Natural killer cell (primary cell): ENCODE measurements around the gene FAM83E. TPM values are rescaled to one million over a fixed set of nuclear protein-coding genes. Genes with fewer than 3 reads are reported as not detected.

Source experiments
- ATAC-seq, 3 donors: fragments of 150-1000 bp in 2 of 3; fragments of 200-7000 bp in 1 of 3; cut with Tn5 transposase; 1 replicate in 1 of 3; 2 replicates in 2 of 3; pipeline ENCODE4 v1.10.0; 2021; ENCODE audit warnings: mild to moderate bottlenecking in 2 of 3, moderate library complexity in 2 of 3
- DNase-seq, 2 donors: peaks; one replicate each; pipeline versions ENCODE4 v3.0.0 to v3.0.0-alpha.2; 2013 to 2021; ENCODE audit warnings: mixed read lengths in 1 of 2
- H3K27ac ChIP-seq: one replicate; pipeline ENCODE4 v1.5.1; 2013; ENCODE audit warnings: mild to moderate bottlenecking, low read length
- H3K27me3 ChIP-seq: one replicate; pipeline ENCODE4 v1.6.1; 2013; ENCODE audit warnings: low read length; ENCODE audit not compliant: control insufficient read depth, insufficient read depth
- H3K36me3 ChIP-seq: one replicate; pipeline ENCODE4 v1.6.1; 2013; ENCODE audit warnings: low read length; ENCODE audit not compliant: control insufficient read depth, insufficient read depth
- H3K4me1 ChIP-seq: one replicate; pipeline ENCODE4 v1.6.1; 2013; ENCODE audit warnings: low read length; ENCODE audit not compliant: control insufficient read depth, insufficient read depth
- H3K4me3 ChIP-seq: one replicate; pipeline ENCODE4 v1.5.1; 2013; ENCODE audit warnings: low read length
- H3K9me3 ChIP-seq: one replicate; pipeline ENCODE4 v1.6.1; 2013; ENCODE audit warnings: low read length; ENCODE audit not compliant: control insufficient read depth, insufficient read depth
- H3K27ac Mint-ChIP-seq, 2 donors: one replicate each; pipeline ENCODE4 v1.8.0; 2022; ENCODE audit warnings: mild to moderate bottlenecking in 2 of 2, mixed read lengths in 2 of 2, moderate library complexity in 1 of 2
- H3K27me3 Mint-ChIP-seq, 2 donors: one replicate each; pipeline ENCODE4 v1.8.0; 2022; ENCODE audit warnings: low read depth in 2 of 2, mixed read lengths in 2 of 2
- H3K36me3 Mint-ChIP-seq: one replicate; pipeline ENCODE4 v1.8.0; 2022; ENCODE audit warnings: mixed read lengths
- H3K4me1 Mint-ChIP-seq, 2 donors: one replicate each; pipeline ENCODE4 v1.8.0; 2022; ENCODE audit warnings: mixed read lengths in 2 of 2
- H3K4me3 Mint-ChIP-seq: one replicate; pipeline ENCODE4 v1.8.0; 2022; ENCODE audit warnings: mild to moderate bottlenecking, moderate library complexity, mixed read lengths
- H3K9me3 Mint-ChIP-seq, 2 donors: one replicate each; pipeline ENCODE4 v1.8.0; 2022; ENCODE audit warnings: mixed read lengths in 2 of 2
- WGBS: methylation state at CpG from one replicate; pipeline ENCODE4 v1.1.7; 2013; ENCODE audit warnings: missing lambda C conversion rate; ENCODE audit not compliant: insufficient coverage; 5-methylcytosine and 5-hydroxymethylcytosine counted together
- intact Hi-C: fragments of 100-400 bp; cut with micrococcal nuclease; formaldehyde crosslinking; loops from one replicate; pipeline ENCODE4 v1.14.2; 2022
- total RNA-seq, 4 donors: library from RNA; stranded (reverse); fragments of 120-200 nt in 1 of 4; gene quantifications; one replicate each; pipeline versions ENCODE4 v1.2.3 to v1.2.4, GENCODE V29; 2013 to 2022
- TF ChIP-seq, protein P1 (sequence below): fragments of 200-600 bp; IDR thresholded peaks from one replicate; pipeline ENCODE4 v1.8.0; 2022; ENCODE audit warnings: antibody characterized with exemption

Gene FAM83E
- total RNA-seq, 3 donors from 2014 or later (not counting 1 experiment from before 2014, with no cell fraction given): 0.70 to 1.3 (median 1.1) TPM

DNA sequence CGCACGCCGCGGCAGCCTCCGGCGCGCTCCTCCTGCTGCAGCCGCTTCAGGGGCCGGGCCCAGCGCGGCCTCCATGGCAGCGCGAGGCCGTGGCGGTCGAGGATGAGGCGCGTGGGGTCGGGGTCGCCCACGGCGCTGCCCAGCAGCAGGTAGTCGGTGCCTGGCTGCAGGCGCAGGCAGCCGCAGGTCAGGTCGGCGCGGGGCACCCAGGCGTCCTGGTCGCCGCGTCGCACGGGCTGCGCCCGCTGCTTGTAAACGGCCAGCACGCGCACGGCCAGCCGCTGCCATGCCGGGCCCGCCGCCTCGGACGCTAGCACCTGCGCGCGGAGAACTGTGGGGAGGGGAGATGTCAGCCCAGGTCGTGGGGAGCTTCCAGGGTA lies 46.8 kb upstream of the FAM83E start:
- peak overlapping the region in 1 of 2 donors; percentile 90 for H3K27ac Mint-ChIP-seq
- Histone ChIP-seq H3K4me1 (peaks cover 17% of the 10 kb centered on the region), H3K9me3 (no peaks in the 10 kb centered on the region), H3K36me3 (no peaks in the 10 kb centered on the region), H3K4me3 (no peak overlapping the region), H3K27ac (no peak overlapping the region), H3K27me3 (no peaks in the 10 kb centered on the region)
- H3K4me1 Mint-ChIP-seq: peaks cover 8% of the 10 kb centered on the region in 2 donors
- no peaks in the 10 kb centered on the region for H3K36me3 Mint-ChIP-seq
- TF ChIP-seq, protein P1, sequence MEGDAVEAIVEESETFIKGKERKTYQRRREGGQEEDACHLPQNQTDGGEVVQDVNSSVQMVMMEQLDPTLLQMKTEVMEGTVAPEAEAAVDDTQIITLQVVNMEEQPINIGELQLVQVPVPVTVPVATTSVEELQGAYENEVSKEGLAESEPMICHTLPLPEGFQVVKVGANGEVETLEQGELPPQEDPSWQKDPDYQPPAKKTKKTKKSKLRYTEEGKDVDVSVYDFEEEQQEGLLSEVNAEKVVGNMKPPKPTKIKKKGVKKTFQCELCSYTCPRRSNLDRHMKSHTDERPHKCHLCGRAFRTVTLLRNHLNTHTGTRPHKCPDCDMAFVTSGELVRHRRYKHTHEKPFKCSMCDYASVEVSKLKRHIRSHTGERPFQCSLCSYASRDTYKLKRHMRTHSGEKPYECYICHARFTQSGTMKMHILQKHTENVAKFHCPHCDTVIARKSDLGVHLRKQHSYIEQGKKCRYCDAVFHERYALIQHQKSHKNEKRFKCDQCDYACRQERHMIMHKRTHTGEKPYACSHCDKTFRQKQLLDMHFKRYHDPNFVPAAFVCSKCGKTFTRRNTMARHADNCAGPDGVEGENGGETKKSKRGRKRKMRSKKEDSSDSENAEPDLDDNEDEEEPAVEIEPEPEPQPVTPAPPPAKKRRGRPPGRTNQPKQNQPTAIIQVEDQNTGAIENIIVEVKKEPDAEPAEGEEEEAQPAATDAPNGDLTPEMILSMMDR: no peak
- H3K9me3 Mint-ChIP-seq: no peaks in the 10 kb centered on the region
- no peak overlapping the region for H3K4me3 Mint-ChIP-seq
- intact Hi-C loops: loop anchor here (2.0 kb wide), 1 partner anchor 15 kb away; the partner anchor contains the start of gene CA11
- WGBS: 95% methylated on average over 50 of the region's 50 CpGs
- DNase-seq (no peak), ATAC-seq (no peak)
- peaks cover 0 to 3% of the 10 kb centered on the region in 2 donors for H3K27me3 Mint-ChIP-seq

DNA sequence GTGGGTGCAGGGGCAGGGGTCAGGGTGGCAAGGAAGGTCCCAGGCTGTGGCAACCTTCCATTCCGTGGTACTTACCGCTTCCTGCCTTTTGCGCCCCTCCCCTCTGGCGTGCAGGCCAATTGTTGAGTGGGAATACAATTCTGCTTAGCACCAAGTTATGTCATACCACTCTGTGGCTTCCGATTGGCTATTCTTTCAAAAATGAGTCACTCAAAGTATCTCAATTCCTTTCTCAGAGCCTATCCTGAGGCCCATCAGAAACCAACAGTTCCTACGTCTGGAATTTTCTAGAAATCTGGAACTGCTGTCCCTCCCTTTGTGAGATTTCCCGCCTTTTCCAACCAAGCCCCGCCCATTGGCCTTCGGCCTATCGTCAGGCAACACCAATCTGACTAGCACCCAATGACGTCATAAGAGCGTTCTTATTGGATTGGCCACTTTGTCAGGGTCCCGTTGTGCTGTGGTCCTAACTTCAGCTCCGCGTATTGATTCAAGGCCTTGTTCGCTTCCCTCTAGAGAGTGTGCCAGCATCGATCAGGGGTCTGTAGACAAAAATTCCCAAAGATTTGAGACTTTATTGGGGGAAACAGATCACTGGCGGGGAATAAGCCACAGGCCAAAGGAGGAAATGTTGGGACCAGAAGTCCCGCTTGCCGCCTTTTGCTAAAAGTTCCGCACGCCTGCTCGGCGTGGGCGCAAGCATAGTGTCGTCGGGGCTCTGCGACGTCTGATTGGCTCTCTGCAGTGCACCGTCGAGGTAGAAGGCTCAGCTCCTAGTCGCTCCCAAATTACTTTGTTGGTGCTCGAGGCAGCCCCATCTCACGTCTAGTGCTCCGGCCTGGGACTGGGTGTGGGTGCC lies 46.2 kb upstream of the FAM83E start:
- Histone ChIP-seq H3K9me3 (no peaks in the 10 kb centered on the region), H3K4me3 (peak overlapping the region; percentile 1), H3K27ac (peak overlapping the region; percentile 69), H3K36me3 (no peaks in the 10 kb centered on the region), H3K4me1 (peaks cover 17% of the 10 kb centered on the region), H3K27me3 (no peaks in the 10 kb centered on the region)
- peaks cover 0 to 3% of the 10 kb centered on the region in 2 donors for H3K27me3 Mint-ChIP-seq
- H3K9me3 Mint-ChIP-seq: no peaks in the 10 kb centered on the region
- H3K36me3 Mint-ChIP-seq: no peaks in the 10 kb centered on the region
- DNase-seq: peak; percentile 67 to 92
- peak overlapping the region; percentile 90 for H3K27ac Mint-ChIP-seq
- WGBS: 45% methylated on average over 35 of the region's 35 CpGs
- intact Hi-C loops: loop anchor here (2.0 kb wide), 1 partner anchor 14 kb away; the partner anchor contains the start of gene CA11
- ATAC-seq: peak; percentile 89 to 94 (median 90)
- peaks cover 8% of the 10 kb centered on the region in 2 donors for H3K4me1 Mint-ChIP-seq
- TF ChIP-seq, protein P1: no peak
- peak overlapping the region; percentile 79 for H3K4me3 Mint-ChIP-seq

DNA sequence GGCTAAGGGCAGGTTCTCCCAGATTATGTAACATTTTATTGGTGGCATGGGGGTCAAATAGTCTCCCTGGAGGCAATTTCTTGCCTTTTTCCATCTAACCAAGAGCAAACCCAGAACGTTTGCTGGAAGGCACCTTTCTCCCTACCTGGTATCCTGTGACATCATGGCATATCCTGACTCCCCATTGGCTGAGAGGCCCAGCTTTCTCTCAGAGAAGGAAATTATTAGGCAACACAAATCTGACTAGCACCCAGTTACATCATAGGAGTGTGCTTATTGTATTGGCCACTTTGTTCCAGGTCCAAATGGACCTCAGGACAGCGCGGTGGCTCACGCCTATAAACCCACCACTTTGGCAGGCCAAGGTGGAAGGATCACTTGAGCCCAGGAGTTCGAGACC lies 44.9 kb upstream of the FAM83E start:
- Mint-ChIP-seq H3K9me3 (no peaks in the 10 kb centered on the region), H3K27ac (no peak overlapping the region), H3K36me3 (no peaks in the 10 kb centered on the region), H3K27me3 (peaks cover 0 to 3% of the 10 kb centered on the region in 2 donors), H3K4me1 (peaks cover 8% of the 10 kb centered on the region in 2 donors), H3K4me3 (no peak overlapping the region)
- H3K4me1 ChIP-seq: peaks cover 17% of the 10 kb centered on the region
- no peaks in the 10 kb centered on the region for H3K36me3 ChIP-seq
- H3K27ac ChIP-seq: no peak overlapping the region
- TF ChIP-seq, protein P1: no peak
- no peak overlapping the region for H3K4me3 ChIP-seq
- H3K27me3 ChIP-seq: no peaks in the 10 kb centered on the region
- no peaks in the 10 kb centered on the region for H3K9me3 ChIP-seq
- DNase-seq (no peak), ATAC-seq (no peak)
- intact Hi-C loops: loop anchor here (2.0 kb wide), 1 partner anchor 13 kb away; the partner anchor contains the start of gene CA11
- WGBS: 82% methylated on average over 5 of the region's 5 CpGs
